Left ventricle myocardium superior (tissue), 1 donor: ENCODE results near the gene OLFML2A. TPM values are rescaled to one million over a fixed set of nuclear protein-coding genes. Genes with fewer than 3 reads are reported as not detected.
A peak's percentile ranks its signal among the peaks of the same experiment; 100 is the strongest.
"Not testable (repeated sequence)": the region's sequence is repeated elsewhere in the genome, so short reads cannot be mapped to it uniquely, and the experiment has no call there.

ENCODE experiments used
- ATAC-seq: fragments of 200-7000 bp; cut with Tn5 transposase; one replicate; pipeline ENCODE4 v1.9.1; 2020; ENCODE audit warnings: mild to moderate bottlenecking, moderate library complexity
- DNase-seq: peaks from one replicate; pipeline ENCODE4 v3.0.0-alpha.2; 2020
- intact Hi-C: fragments of 100-400 bp; cut with micrococcal nuclease; formaldehyde crosslinking; loops from one replicate; pipeline ENCODE4 v1.11.0; 2022
- total RNA-seq: library from RNA; stranded (reverse); fragmentation: NEBNext Ultra II Directional; extraction: Animal tissue kit (Norgen Biotek cat#: 25700); gene quantifications from one replicate; pipeline ENCODE4 v1.2.1, GENCODE V29; 2021
- donor health status: DM: no; HTN: yes; CAD: no; lungs with severe emphysema.

OLFML2A gene
- total RNA-seq, 1 donor from 2014 or later: 38.0 TPM

GRCh38 chr9:124772877-124773276, 4.1 kb upstream of the OLFML2A start:
- DNase-seq, ATAC-seq: not testable (repeated sequence)
- intact Hi-C loops: loop anchor here (5.0 to 10.0 kb wide), 2 partner anchors 79 to 372 kb away; partner anchors contain the start of genes SCAI and WDR38

GRCh38 chr9:124773473-124774128, 3.3 kb upstream of the OLFML2A start:
- ATAC-seq (no peak), DNase-seq (no peak)
- intact Hi-C loops: loop anchor here (5.0 to 10.0 kb wide), 2 partner anchors 79 to 371 kb away; partner anchors contain the start of genes SCAI and WDR38

- peak; percentile 14 for ATAC-seq
- intact Hi-C loops: loop anchor here (5.0 to 10.0 kb wide), 2 partner anchors 78 to 370 kb away; partner anchors contain the start of genes SCAI and WDR38
Observed at GRCh38 chr9:124774129-124774978, 2.6 kb upstream of the OLFML2A start.

GRCh38 chr9:124776618-124776953, 347 bp upstream of the OLFML2A start:
- intact Hi-C loops: loop anchor here (10.0 kb wide), 1 partner anchor 368 kb away; the partner anchor contains the start of gene SCAI
- DNase-seq: no peak
- ATAC-seq: no peak

More at GRCh38 chr9:124774129-124774978, 2.6 kb upstream of the OLFML2A start:
- peak; percentile 90 for DNase-seq

GRCh38 chr9:124778575-124779367, 1.8 kb downstream of the OLFML2A start:
- no peak for ATAC-seq
- intact Hi-C loops: loop anchor here (10.0 kb wide), 1 partner anchor 366 kb away; the partner anchor contains the start of gene SCAI
- DNase-seq: no peak

- intact Hi-C loops: loop anchor here (10.0 kb wide), 1 partner anchor 365 kb away; the partner anchor contains the start of gene SCAI
- DNase-seq (no peak), ATAC-seq (peak; percentile 9)
Observed at GRCh38 chr9:124779368-124780059, 2.6 kb downstream of the OLFML2A start.

GRCh38 chr9:124780060-124780756, 3.3 kb downstream of the OLFML2A start:
- ATAC-seq: peak; percentile 42
- intact Hi-C loops: no loop called here
- DNase-seq: peak; percentile 61

GRCh38 chr9:124780757-124781151, 3.8 kb downstream of the OLFML2A start:
- intact Hi-C loops: no loop called here
- ATAC-seq (no peak), DNase-seq (no peak)

- no peak for ATAC-seq
- no peak for DNase-seq
- intact Hi-C loops: no loop called here
Observed at GRCh38 chr9:124781967-124782660, 5.2 kb downstream of the OLFML2A start.

- no peak for ATAC-seq
- intact Hi-C loops: no loop called here
- DNase-seq: no peak
Observed at GRCh38 chr9:124782661-124783574, 6.0 kb downstream of the OLFML2A start.

- intact Hi-C loops: no loop called here
- ATAC-seq: no peak
- DNase-seq: no peak
Observed at GRCh38 chr9:124783830-124784229, 6.9 kb downstream of the OLFML2A start.

GRCh38 chr9:124784509-124784908, 7.6 kb downstream of the OLFML2A start:
- no peak for DNase-seq
- peak; percentile 51 for ATAC-seq

GRCh38 chr9:124786881-124787573, 10.1 kb downstream of the OLFML2A start:
- DNase-seq: no peak
- intact Hi-C loops: no loop called here
- ATAC-seq: no peak

More at GRCh38 chr9:124784509-124784908, 7.6 kb downstream of the OLFML2A start:
- intact Hi-C loops: no loop called here

- intact Hi-C loops: no loop called here
- ATAC-seq (no peak), DNase-seq (no peak)
Observed at GRCh38 chr9:124788542-124789217, 11.7 kb downstream of the OLFML2A start.

GRCh38 chr9:124789531-124789930, 12.6 kb downstream of the OLFML2A start:
- ATAC-seq: no peak
- intact Hi-C loops: no loop called here
- DNase-seq: no peak
